A549 (cell line): Measurements from ENCODE around the gene TBC1D14. TPM values are rescaled to one million over a fixed set of nuclear protein-coding genes. Genes with fewer than 3 reads are reported as not detected.
A peak's percentile ranks its signal among the peaks of the same experiment; 100 is the strongest.

ENCODE experiments used
- ATAC-seq, 2 experiments: fragments of 200-7000 bp in 1 of 2; fragments of >200 bp in 1 of 2; cut with Nextera tagmentation in 1 of 2; cut with Tn5 transposase in 1 of 2; 3 replicates each; pipeline versions ENCODE4 v1.8.0 to v1.9.1; 2018 to 2020; ENCODE audit warnings: mild to moderate bottlenecking in 1 of 2, moderate library complexity in 1 of 2
- CTCF ChIA-PET: fragments of 300-600 bp; sonication (Branson Sonifier 250); formaldehyde crosslinking; extraction: SDS; loops from one replicate; lab custom pipeline; 2021; ENCODE audit warnings: antibody characterized with exemption, inconsistent platforms; lab: Yijun Ruan, JAX
- POLR2A ChIA-PET: fragments of 350-600 bp; formaldehyde crosslinking; extraction: SDS; loops from one replicate; lab custom pipeline; 2021; ENCODE audit warnings: antibody characterized with exemption, inconsistent platforms; lab: Yijun Ruan, JAX
- DNase-seq, 2 experiments: peaks; one replicate each; pipeline versions ENCODE4 v3.0.0 to v3.0.0-alpha.2; 2011 to 2016; ENCODE audit warnings: low read depth in 1 of 2, low spot score in 1 of 2
- FAIRE-seq: peaks from 2 replicates; lab custom pipeline; 2011; peaks lifted over from hg19 to GRCh38; lab: Jason Lieb, UNC
- H3K27ac ChIP-seq, 2 experiments: fragments of >200 bp; sonication (Bioruptor Twin); formaldehyde crosslinking; 3 replicates each; pipeline ENCODE4 v1.5.1; 2016 to 2017
- H3K4me1 ChIP-seq: fragments of >200 bp; sonication (Bioruptor Twin); formaldehyde crosslinking; 3 replicates; pipeline ENCODE4 v1.6.1; 2016
- H3K4me2 ChIP-seq: fragments of >200 bp; sonication (Bioruptor Twin); formaldehyde crosslinking; 3 replicates; pipeline ENCODE4 v1.6.1; 2016
- H3K4me3 ChIP-seq: fragments of >200 bp; sonication (Bioruptor Twin); formaldehyde crosslinking; 3 replicates; pipeline ENCODE4 v1.5.1; 2016
- H3K9me3 ChIP-seq: fragments of >200 bp; sonication (Bioruptor Twin); formaldehyde crosslinking; 3 replicates; pipeline ENCODE4 v1.6.1; 2016
- BCL3 ChIP-seq: fragments of >200 bp; sonication (Bioruptor Twin); formaldehyde crosslinking; IDR thresholded peaks from 3 replicates; pipeline ENCODE4 v1.6.1; 2016
- CBX8 ChIP-seq: fragments of 200-600 bp; sonication (generic); IDR thresholded peaks from 2 replicates; pipeline ENCODE4 v1.6.1; 2016
- CEBPB ChIP-seq, 2 experiments: fragments of >200 bp in 1 of 2; sonication (Bioruptor Twin) in 1 of 2; formaldehyde crosslinking in 1 of 2; IDR thresholded peaks; 2 replicates each; pipeline ENCODE4 v1.6.1; 2012 to 2016
- CHD2 ChIP-seq: fragments of 150-350 bp; IDR thresholded peaks from 2 replicates; pipeline ENCODE4 v1.6.1; 2014; ENCODE audit warnings: low read length; ENCODE audit not compliant: partially characterized antibody
- CTCF ChIP-seq: fragments of >200 bp; sonication (Bioruptor Twin); formaldehyde crosslinking; IDR thresholded peaks from 3 replicates; pipeline ENCODE4 v1.5.1; 2016
- EHMT2 ChIP-seq: fragments of 200-600 bp; sonication (generic); IDR thresholded peaks from 2 replicates; pipeline ENCODE4 v1.6.1; 2016; ENCODE audit warnings: antibody characterized with exemption, low read depth, mild to moderate bottlenecking, moderate library complexity
- HES2 ChIP-seq: fragments of >200 bp; sonication (Bioruptor Twin); formaldehyde crosslinking; IDR thresholded peaks from 2 replicates; pipeline ENCODE4 v1.6.1; 2016
- HMGXB4 ChIP-seq: fragments of 250-450 bp; sonication (Bioruptor Pico); IDR thresholded peaks from 2 replicates; pipeline ENCODE4 v1.5.0; 2021; ENCODE audit warnings: mild to moderate bottlenecking, moderate library complexity, borderline replicate concordance
- JUN ChIP-seq, 2 experiments: fragments of >200 bp; sonication (Bioruptor Twin); formaldehyde crosslinking; IDR thresholded peaks; 2 replicates in 1 of 2; 3 replicates in 1 of 2; pipeline ENCODE4 v1.6.1; 2016 to 2017
- MAX ChIP-seq: IDR thresholded peaks from 2 replicates; pipeline ENCODE4 v1.6.1; 2012
- NFE2L2 ChIP-seq: fragments of 150-350 bp; conservative IDR thresholded peaks from 2 replicates; pipeline ENCODE4 v1.6.1; 2014; ENCODE audit warnings: low read length
- PBX3 ChIP-seq: IDR thresholded peaks from 2 replicates; pipeline ENCODE4 v1.6.1; 2012
- PHF8 ChIP-seq: fragments of 200-600 bp; sonication (generic); IDR thresholded peaks from 2 replicates; pipeline ENCODE4 v1.6.1; 2016; ENCODE audit warnings: low read depth, mild to moderate bottlenecking, antibody characterized with exemption, moderate library complexity, borderline replicate concordance
- POLR2AphosphoS2 ChIP-seq: conservative IDR thresholded peaks from 2 replicates; pipeline ENCODE4 v1.6.1; 2012; ENCODE audit warnings: low read length, improper control_type of control experiment, inconsistent platforms
- RAD21 ChIP-seq, 2 experiments: fragments of >200 bp in 1 of 2; sonication (Bioruptor Twin) in 1 of 2; formaldehyde crosslinking in 1 of 2; IDR thresholded peaks in 1 of 2; conservative IDR thresholded peaks in 1 of 2; 2 replicates in 1 of 2; 3 replicates in 1 of 2; pipeline ENCODE4 v1.6.1; 2012 to 2018; ENCODE audit warnings: inconsistent platforms in 1 of 2
- RFX5 ChIP-seq: fragments of 450-650 bp; IDR thresholded peaks from 2 replicates; pipeline ENCODE4 v1.7.1; 2014; ENCODE audit warnings: antibody characterized with exemption, mild to moderate bottlenecking, moderate library complexity
- SMC3 ChIP-seq: fragments of >200 bp; sonication (Bioruptor Twin); formaldehyde crosslinking; IDR thresholded peaks from 3 replicates; pipeline ENCODE4 v1.6.1; 2018; ENCODE audit warnings: inconsistent platforms
- SREBF2 ChIP-seq: fragments of 450-650 bp; IDR thresholded peaks from 2 replicates; pipeline ENCODE4 v1.6.1; 2014; ENCODE audit warnings: mild to moderate bottlenecking, moderate library complexity
- TFCP2L1 ChIP-seq: fragments of 250-450 bp; sonication (Bioruptor Pico); IDR thresholded peaks from 2 replicates; pipeline ENCODE4 v1.5.0; 2021; ENCODE audit warnings: mild to moderate bottlenecking
- ZFP36 ChIP-seq: fragments of 450-650 bp; IDR thresholded peaks from 2 replicates; pipeline ENCODE4 v1.6.1; 2014; ENCODE audit warnings: borderline replicate concordance; ENCODE audit not compliant: partially characterized antibody
- WGBS: methylation state at CpG from one replicate; pipeline ENCODE4 v1.1.6; 2017; ENCODE audit errors: missing lambda C conversion rate; 5-methylcytosine and 5-hydroxymethylcytosine counted together
- polyA plus RNA-seq, 4 experiments: library from polyadenylated mRNA; depleted of rRNA in 3 of 4; stranded (reverse); fragments of >200 nt; fragmentation: RNase III in 1 of 4; extraction: RNeasy Plus Mini Kit Qiagen cat#74134 plus additional on column Dnase treatment in 1 of 4; gene quantifications; 2 replicates in 3 of 4; 3 replicates in 1 of 4; pipeline ENCODE4 v1.2.3, GENCODE V29; 2011 to 2017

The TBC1D14 gene
- polyA plus RNA-seq, 2 of the 4 experiments (the other 2 are of a cell fraction) = 30.2 to 39.0 TPM

- H3K27ac ChIP-seq = no peak overlapping the region
- H3K4me3 ChIP-seq = no peak overlapping the region
- ATAC-seq = no peak
- 63% methylated on average over 2 of the region's 2 CpGs for WGBS
- TF ChIP-seq ZFP36 (no peak), SMC3 (no peak), EHMT2 (no peak), RFX5 (no peak), PHF8 (no peak)
- H3K9me3 ChIP-seq = no peaks in the 10 kb centered on the region
- no peak overlapping the region for H3K4me2 ChIP-seq
- ChIA-PET POLR2A (no interaction called here), CTCF (interaction anchor here (0.9 kb wide), 1 partner anchor 149 kb away, joined by 3 read pairs; no protein-coding TSS in a partner anchor)
- FAIRE-seq = no peak
- no peaks in the 10 kb centered on the region for H3K4me1 ChIP-seq
- DNase-seq = no peak
Measured at GRCh38 chr4:6869944-6870343, 39.7 kb upstream of the TBC1D14 start.

- TF ChIP-seq SMC3 (peak; percentile 40; the same call in 2 of the 3 replicates), CEBPB (IDR thresholded peaks at IDR 0.05) (no peak), MAX (no peak), RAD21 (conservative IDR thresholded peaks at IDR 0.05 in 1 of 2, IDR thresholded peaks at IDR 0.05 in 1 of 2) (peak in 1 of 2 experiments; percentile 42; a peak in 2 of 5 replicates), POLR2AphosphoS2 (no peak)
- Histone ChIP-seq H3K9me3 (no peaks in the 10 kb centered on the region), H3K4me2 (no peak overlapping the region), H3K27ac (no peak overlapping the region), H3K4me3 (no peak overlapping the region), H3K4me1 (no peaks in the 10 kb centered on the region)
- DNase-seq (peak; percentile 10 to 44), ATAC-seq (peak; percentile 76 to 82; a peak in 5 of 6 replicates), FAIRE-seq (no peak)
- CTCF ChIA-PET = interaction anchor here (0.6 to 6.4 kb wide), 55 partner anchors 9 to 624 kb away, joined by 3 to 168 read pairs (median 5); partner anchors contain the start of genes BLOC1S4 and MRFAP1L1
- POLR2A ChIA-PET = interaction anchor here (1.7 kb wide), 1 partner anchor 153 kb away, joined by 8 read pairs; no protein-coding TSS in a partner anchor
Measured at GRCh38 chr4:6873291-6873690, 36.3 kb upstream of the TBC1D14 start.

GRCh38 chr4:6873792-6874461 lies 35.7 kb upstream of the TBC1D14 start:
- Histone ChIP-seq H3K4me1 (no peaks in the 10 kb centered on the region), H3K4me3 (no peak overlapping the region), H3K4me2 (no peak overlapping the region), H3K27ac (no peak overlapping the region), H3K9me3 (no peaks in the 10 kb centered on the region)
- WGBS = 31% methylated on average over 2 of the region's 3 CpGs
- FAIRE-seq = no peak
- POLR2A ChIA-PET = interaction anchor here (0.6 to 1.7 kb wide), 2 partner anchors 154 to 400 kb away, joined by 3 to 8 read pairs; no protein-coding TSS in a partner anchor
- CTCF ChIA-PET = interaction anchor here (0.6 to 6.4 kb wide), 59 partner anchors 10 to 624 kb away, joined by 3 to 168 read pairs (median 4); partner anchors contain the start of genes BLOC1S4 and MRFAP1L1
- ATAC-seq = peak; percentile 84 to 93
- TF ChIP-seq MAX (no peak), CTCF (peak; percentile 67), RAD21 (conservative IDR thresholded peaks at IDR 0.05 in 1 of 2, IDR thresholded peaks at IDR 0.05 in 1 of 2) (peak; percentile 66 to 71), SMC3 (peak; percentile 60)
- DNase-seq = peak; percentile 30 to 65

- no peak for FAIRE-seq
- Histone ChIP-seq H3K4me1 (no peaks in the 10 kb centered on the region), H3K27ac (no peak overlapping the region), H3K4me3 (no peak overlapping the region), H3K9me3 (no peaks in the 10 kb centered on the region), H3K4me2 (no peak overlapping the region)
- WGBS = 87% methylated on average over 2 of the region's 4 CpGs
- ChIA-PET POLR2A (interaction anchor here (1.7 kb wide), 1 partner anchor 155 kb away, joined by 8 read pairs; no protein-coding TSS in a partner anchor), CTCF (interaction anchor here (0.9 to 6.4 kb wide), 14 partner anchors 10 to 307 kb away, joined by 4 to 168 read pairs (median 14); partner anchors contain the start of genes BLOC1S4 and MRFAP1L1)
- ATAC-seq = no peak
- no peak for DNase-seq
- TF ChIP-seq HES2 (no peak), CHD2 (no peak), PBX3 (no peak), EHMT2 (no peak), JUN (IDR thresholded peaks at IDR 0.05) (no peak), TFCP2L1 (CRISPR knock-in tag) (no peak), SREBF2 (no peak), ZFP36 (no peak), PHF8 (no peak), NFE2L2 (no peak), CBX8 (no peak), BCL3 (no peak), HMGXB4 (CRISPR knock-in tag) (no peak)
Measured at GRCh38 chr4:6874981-6875380, 34.6 kb upstream of the TBC1D14 start.
